ENCODE data around the gene SND1.

Gene SND1

GRCh38 chr7:127705461-127705959 lies 53.5 kb downstream of the SND1 start:
- Histone ChIP-seq H3K4me3 (ENCODE audit: low read length in 2 of 2) (no peak overlapping the region), H3K9me3 (ENCODE audit: control insufficient read depth in 2 of 2, low read length in 2 of 2) (no peaks in the 10 kb centered on the region), H3K9ac (ENCODE audit: low read depth in 1 of 2, low read length in 2 of 2) (no peak overlapping the region), H3K4me1 (ENCODE audit: control insufficient read depth in 2 of 2, insufficient read depth in 2 of 2, low read length in 2 of 2) (no peaks in the 10 kb centered on the region), H3K27me3 (ENCODE audit: control insufficient read depth in 2 of 2, insufficient read depth in 2 of 2, low read length in 2 of 2) (no peaks in the 10 kb centered on the region), H3K27ac (ENCODE audit: low read depth in 2 of 2, low read length in 2 of 2) (no peak overlapping the region), H3K36me3 (ENCODE audit: control insufficient read depth in 2 of 2, insufficient read depth in 2 of 2, low read length in 2 of 2) (peaks cover 58 to 66% of the 10 kb centered on the region in 2 donors)

- H3K4me1 ChIP-seq (ENCODE audit: control insufficient read depth in 2 of 2, insufficient read depth in 2 of 2, low read length in 2 of 2), result no peaks in the 10 kb centered on the region
- peaks cover 0 to 3% of the 10 kb centered on the region in 2 donors for H3K9me3 ChIP-seq (ENCODE audit: control insufficient read depth in 2 of 2, low read length in 2 of 2)
- H3K27ac ChIP-seq (ENCODE audit: low read depth in 2 of 2, low read length in 2 of 2), result no peak overlapping the region
- no peaks in the 10 kb centered on the region for H3K27me3 ChIP-seq (ENCODE audit: control insufficient read depth in 2 of 2, insufficient read depth in 2 of 2, low read length in 2 of 2)
- H3K9ac ChIP-seq (ENCODE audit: low read depth in 1 of 2, low read length in 2 of 2), result no peak overlapping the region
- H3K4me3 ChIP-seq (ENCODE audit: low read length in 2 of 2), result no peak overlapping the region
- peaks cover 48 to 59% of the 10 kb centered on the region in 2 donors for H3K36me3 ChIP-seq (ENCODE audit: control insufficient read depth in 2 of 2, insufficient read depth in 2 of 2, low read length in 2 of 2)
Measured at GRCh38 chr7:127706766-127707165, 54.8 kb downstream of the SND1 start.

- H3K4me3 ChIP-seq (ENCODE audit: low read length in 2 of 2), result no peak overlapping the region
- peaks cover 0 to 3% of the 10 kb centered on the region in 2 donors for H3K9me3 ChIP-seq (ENCODE audit: control insufficient read depth in 2 of 2, low read length in 2 of 2)
- no peaks in the 10 kb centered on the region for H3K27me3 ChIP-seq (ENCODE audit: control insufficient read depth in 2 of 2, insufficient read depth in 2 of 2, low read length in 2 of 2)
- H3K27ac ChIP-seq (ENCODE audit: low read depth in 2 of 2, low read length in 2 of 2), result no peak overlapping the region
- peaks cover 37 to 57% of the 10 kb centered on the region in 2 donors for H3K36me3 ChIP-seq (ENCODE audit: control insufficient read depth in 2 of 2, insufficient read depth in 2 of 2, low read length in 2 of 2)
- no peaks in the 10 kb centered on the region for H3K4me1 ChIP-seq (ENCODE audit: control insufficient read depth in 2 of 2, insufficient read depth in 2 of 2, low read length in 2 of 2)
- H3K9ac ChIP-seq (ENCODE audit: low read depth in 1 of 2, low read length in 2 of 2), result no peak overlapping the region
Measured at GRCh38 chr7:127708201-127708600, 56.2 kb downstream of the SND1 start.

GRCh38 chr7:127708788-127709187 lies 56.8 kb downstream of the SND1 start:
- H3K27ac ChIP-seq (ENCODE audit: low read depth in 2 of 2, low read length in 2 of 2), result no peak overlapping the region
- no peak overlapping the region for H3K9ac ChIP-seq (ENCODE audit: low read depth in 1 of 2, low read length in 2 of 2)
- no peaks in the 10 kb centered on the region for H3K4me1 ChIP-seq (ENCODE audit: control insufficient read depth in 2 of 2, insufficient read depth in 2 of 2, low read length in 2 of 2)
- peaks cover 0 to 3% of the 10 kb centered on the region in 2 donors for H3K9me3 ChIP-seq (ENCODE audit: control insufficient read depth in 2 of 2, low read length in 2 of 2)
- H3K4me3 ChIP-seq (ENCODE audit: low read length in 2 of 2), result no peak overlapping the region
- H3K27me3 ChIP-seq (ENCODE audit: control insufficient read depth in 2 of 2, insufficient read depth in 2 of 2, low read length in 2 of 2), result no peaks in the 10 kb centered on the region
- peaks cover 37 to 57% of the 10 kb centered on the region in 2 donors for H3K36me3 ChIP-seq (ENCODE audit: control insufficient read depth in 2 of 2, insufficient read depth in 2 of 2, low read length in 2 of 2)

- Histone ChIP-seq H3K27ac (ENCODE audit: low read depth in 2 of 2, low read length in 2 of 2) (no peak overlapping the region), H3K4me3 (ENCODE audit: low read length in 2 of 2) (no peak overlapping the region)
Measured at GRCh38 chr7:127710635-127711034, 58.6 kb downstream of the SND1 start.

GRCh38 chr7:127711872-127712271 lies 59.9 kb downstream of the SND1 start:
- Histone ChIP-seq H3K9ac (ENCODE audit: low read depth in 1 of 2, low read length in 2 of 2) (no peak overlapping the region), H3K4me3 (ENCODE audit: low read length in 2 of 2) (no peak overlapping the region), H3K27ac (ENCODE audit: low read depth in 2 of 2, low read length in 2 of 2) (no peak overlapping the region), H3K9me3 (ENCODE audit: control insufficient read depth in 2 of 2, low read length in 2 of 2) (peaks cover 0 to 3% of the 10 kb centered on the region in 2 donors), H3K27me3 (ENCODE audit: control insufficient read depth in 2 of 2, insufficient read depth in 2 of 2, low read length in 2 of 2) (no peaks in the 10 kb centered on the region), H3K36me3 (ENCODE audit: control insufficient read depth in 2 of 2, insufficient read depth in 2 of 2, low read length in 2 of 2) (peaks cover 17 to 38% of the 10 kb centered on the region in 2 donors), H3K4me1 (ENCODE audit: control insufficient read depth in 2 of 2, insufficient read depth in 2 of 2, low read length in 2 of 2) (no peaks in the 10 kb centered on the region)

More at GRCh38 chr7:127710635-127711034, 58.6 kb downstream of the SND1 start:
- Histone ChIP-seq H3K4me1 (ENCODE audit: control insufficient read depth in 2 of 2, insufficient read depth in 2 of 2, low read length in 2 of 2) (no peaks in the 10 kb centered on the region), H3K36me3 (ENCODE audit: control insufficient read depth in 2 of 2, insufficient read depth in 2 of 2, low read length in 2 of 2) (peaks cover 20 to 43% of the 10 kb centered on the region in 2 donors), H3K9me3 (ENCODE audit: control insufficient read depth in 2 of 2, low read length in 2 of 2) (peaks cover 0 to 3% of the 10 kb centered on the region in 2 donors), H3K27me3 (ENCODE audit: control insufficient read depth in 2 of 2, insufficient read depth in 2 of 2, low read length in 2 of 2) (no peaks in the 10 kb centered on the region), H3K9ac (ENCODE audit: low read depth in 1 of 2, low read length in 2 of 2) (no peak overlapping the region)

GRCh38 chr7:127713006-127713405 lies 61.0 kb downstream of the SND1 start:
- Histone ChIP-seq H3K9me3 (ENCODE audit: control insufficient read depth in 2 of 2, low read length in 2 of 2) (peaks cover 0 to 3% of the 10 kb centered on the region in 2 donors), H3K9ac (ENCODE audit: low read depth in 1 of 2, low read length in 2 of 2) (no peak overlapping the region), H3K4me1 (ENCODE audit: control insufficient read depth in 2 of 2, insufficient read depth in 2 of 2, low read length in 2 of 2) (no peaks in the 10 kb centered on the region), H3K27me3 (ENCODE audit: control insufficient read depth in 2 of 2, insufficient read depth in 2 of 2, low read length in 2 of 2) (no peaks in the 10 kb centered on the region), H3K4me3 (ENCODE audit: low read length in 2 of 2) (no peak overlapping the region), H3K27ac (ENCODE audit: low read depth in 2 of 2, low read length in 2 of 2) (no peak overlapping the region), H3K36me3 (ENCODE audit: control insufficient read depth in 2 of 2, insufficient read depth in 2 of 2, low read length in 2 of 2) (peaks cover 16 to 37% of the 10 kb centered on the region in 2 donors)

GRCh38 chr7:127713758-127714157 lies 61.8 kb downstream of the SND1 start:
- peaks cover 0 to 3% of the 10 kb centered on the region in 2 donors for H3K9me3 ChIP-seq (ENCODE audit: control insufficient read depth in 2 of 2, low read length in 2 of 2)
- H3K27ac ChIP-seq (ENCODE audit: low read depth in 2 of 2, low read length in 2 of 2), result no peak overlapping the region
- no peaks in the 10 kb centered on the region for H3K27me3 ChIP-seq (ENCODE audit: control insufficient read depth in 2 of 2, insufficient read depth in 2 of 2, low read length in 2 of 2)
- H3K4me1 ChIP-seq (ENCODE audit: control insufficient read depth in 2 of 2, insufficient read depth in 2 of 2, low read length in 2 of 2), result no peaks in the 10 kb centered on the region
- no peak overlapping the region for H3K9ac ChIP-seq (ENCODE audit: low read depth in 1 of 2, low read length in 2 of 2)
- H3K4me3 ChIP-seq (ENCODE audit: low read length in 2 of 2), result no peak overlapping the region
- peaks cover 21 to 34% of the 10 kb centered on the region in 2 donors for H3K36me3 ChIP-seq (ENCODE audit: control insufficient read depth in 2 of 2, insufficient read depth in 2 of 2, low read length in 2 of 2)

- H3K9ac ChIP-seq (ENCODE audit: low read depth in 1 of 2, low read length in 2 of 2), result no peak overlapping the region
- H3K36me3 ChIP-seq (ENCODE audit: control insufficient read depth in 2 of 2, insufficient read depth in 2 of 2, low read length in 2 of 2), result peaks cover 16 to 29% of the 10 kb centered on the region in 2 donors
- H3K4me3 ChIP-seq (ENCODE audit: low read length in 2 of 2), result no peak overlapping the region
- peaks cover 0 to 3% of the 10 kb centered on the region in 2 donors for H3K9me3 ChIP-seq (ENCODE audit: control insufficient read depth in 2 of 2, low read length in 2 of 2)
- no peak overlapping the region for H3K27ac ChIP-seq (ENCODE audit: low read depth in 2 of 2, low read length in 2 of 2)
- H3K4me1 ChIP-seq (ENCODE audit: control insufficient read depth in 2 of 2, insufficient read depth in 2 of 2, low read length in 2 of 2), result no peaks in the 10 kb centered on the region
- no peaks in the 10 kb centered on the region for H3K27me3 ChIP-seq (ENCODE audit: control insufficient read depth in 2 of 2, insufficient read depth in 2 of 2, low read length in 2 of 2)
Measured at GRCh38 chr7:127715272-127715671, 63.3 kb downstream of the SND1 start.

GRCh38 chr7:127715901-127716300 lies 63.9 kb downstream of the SND1 start:
- Histone ChIP-seq H3K27me3 (ENCODE audit: control insufficient read depth in 2 of 2, insufficient read depth in 2 of 2, low read length in 2 of 2) (no peaks in the 10 kb centered on the region), H3K9ac (ENCODE audit: low read depth in 1 of 2, low read length in 2 of 2) (no peak overlapping the region), H3K36me3 (ENCODE audit: control insufficient read depth in 2 of 2, insufficient read depth in 2 of 2, low read length in 2 of 2) (peaks cover 20 to 31% of the 10 kb centered on the region in 2 donors)

More at GRCh38 chr7:127715901-127716300, 63.9 kb downstream of the SND1 start:
- H3K9me3 ChIP-seq (ENCODE audit: control insufficient read depth in 2 of 2, low read length in 2 of 2), result peaks cover 0 to 3% of the 10 kb centered on the region in 2 donors
- H3K4me3 ChIP-seq (ENCODE audit: low read length in 2 of 2), result no peak overlapping the region
- no peaks in the 10 kb centered on the region for H3K4me1 ChIP-seq (ENCODE audit: control insufficient read depth in 2 of 2, insufficient read depth in 2 of 2, low read length in 2 of 2)
- H3K27ac ChIP-seq (ENCODE audit: low read depth in 2 of 2, low read length in 2 of 2), result no peak overlapping the region

Measured in mucosa of rectum (tissue), 2 donors.